Fibroblast of pulmonary artery (primary cell): ENCODE results near the gene POLR2B.

Experiments used
- DNase-seq: peaks from one replicate; pipeline ENCODE4 v3.0.0-alpha.2; 2010; ENCODE audit warnings: low read depth
- H3K4me3 ChIP-seq: replicated peaks from 2 replicates; pipeline ENCODE4 v1.5.1; 2011; ENCODE audit warnings: low read depth, mild to moderate bottlenecking, control low read depth, low read length, moderate library complexity
- TF ChIP-seq, protein P1 (sequence below): IDR thresholded peaks from 2 replicates; pipeline ENCODE4 v1.5.1; 2011; ENCODE audit warnings: mild to moderate bottlenecking, control low read depth, low read length, inconsistent platforms; ENCODE audit errors: missing control alignments

POLR2B gene

DNA sequence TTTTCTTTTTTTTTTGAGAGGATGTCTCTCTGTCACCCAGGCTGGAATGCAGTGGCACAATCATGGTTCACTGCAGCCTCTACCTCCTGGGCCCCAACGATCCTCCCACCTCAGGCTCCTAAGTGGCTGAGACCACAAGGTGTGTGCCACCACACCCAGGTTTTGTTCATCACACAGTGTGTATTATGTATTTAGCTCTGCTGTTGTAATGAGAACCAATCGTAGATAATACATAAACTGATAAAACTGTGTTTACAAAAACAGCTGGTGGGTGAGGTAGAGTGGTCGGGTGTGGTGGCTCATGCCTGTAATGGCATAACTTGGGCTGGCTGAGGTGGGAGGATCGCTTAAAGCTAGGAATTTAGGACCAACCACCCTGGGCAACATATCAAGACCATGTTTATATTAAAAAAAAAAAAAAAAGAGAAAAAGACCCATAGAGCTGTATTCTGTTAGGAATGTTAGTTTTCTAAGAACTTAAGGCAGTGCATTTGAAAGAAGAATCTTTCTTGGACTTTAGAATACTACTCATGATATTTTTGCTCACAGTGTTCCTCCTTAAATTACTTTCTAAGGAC, 34.9 kb downstream of the POLR2B start:
- DNase-seq, result no peak
- H3K4me3 ChIP-seq, result no peak overlapping the region
- TF ChIP-seq, protein P1, sequence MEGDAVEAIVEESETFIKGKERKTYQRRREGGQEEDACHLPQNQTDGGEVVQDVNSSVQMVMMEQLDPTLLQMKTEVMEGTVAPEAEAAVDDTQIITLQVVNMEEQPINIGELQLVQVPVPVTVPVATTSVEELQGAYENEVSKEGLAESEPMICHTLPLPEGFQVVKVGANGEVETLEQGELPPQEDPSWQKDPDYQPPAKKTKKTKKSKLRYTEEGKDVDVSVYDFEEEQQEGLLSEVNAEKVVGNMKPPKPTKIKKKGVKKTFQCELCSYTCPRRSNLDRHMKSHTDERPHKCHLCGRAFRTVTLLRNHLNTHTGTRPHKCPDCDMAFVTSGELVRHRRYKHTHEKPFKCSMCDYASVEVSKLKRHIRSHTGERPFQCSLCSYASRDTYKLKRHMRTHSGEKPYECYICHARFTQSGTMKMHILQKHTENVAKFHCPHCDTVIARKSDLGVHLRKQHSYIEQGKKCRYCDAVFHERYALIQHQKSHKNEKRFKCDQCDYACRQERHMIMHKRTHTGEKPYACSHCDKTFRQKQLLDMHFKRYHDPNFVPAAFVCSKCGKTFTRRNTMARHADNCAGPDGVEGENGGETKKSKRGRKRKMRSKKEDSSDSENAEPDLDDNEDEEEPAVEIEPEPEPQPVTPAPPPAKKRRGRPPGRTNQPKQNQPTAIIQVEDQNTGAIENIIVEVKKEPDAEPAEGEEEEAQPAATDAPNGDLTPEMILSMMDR, result no peak

GRCh38 chr4:57018980-57019379, 40.3 kb downstream of the POLR2B start:
- TF ChIP-seq, protein P1, result peak; percentile 23
- DNase-seq, result peak; percentile 49
- no peak overlapping the region for H3K4me3 ChIP-seq

DNA sequence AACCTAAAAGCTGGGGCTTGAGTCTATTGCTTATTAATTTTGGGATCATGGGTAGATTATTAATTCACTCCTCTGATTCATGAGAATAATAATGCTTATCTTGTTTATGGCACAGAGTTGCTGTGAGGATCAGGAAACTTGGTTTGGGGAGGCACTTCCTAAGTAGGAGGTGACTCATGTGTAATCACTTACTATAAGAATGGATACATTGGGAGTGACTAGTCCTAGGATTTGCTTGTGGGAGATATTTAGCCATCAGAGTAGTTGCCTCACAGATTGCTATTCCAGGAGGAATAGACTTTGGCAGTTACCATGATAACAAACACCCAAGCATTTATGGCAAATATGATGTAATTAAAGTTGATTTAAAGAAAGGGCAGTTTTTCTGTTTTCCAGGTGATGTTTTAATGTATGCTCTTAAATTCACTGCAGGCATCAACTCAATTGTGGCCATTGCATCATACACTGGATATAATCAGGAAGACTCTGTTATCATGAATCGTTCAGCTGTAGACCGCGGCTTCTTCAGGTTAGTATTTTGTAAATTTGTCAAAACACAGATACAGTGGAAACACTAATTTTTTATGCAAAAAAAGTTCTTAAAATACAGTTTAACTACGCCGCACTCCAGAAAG, 41.9 kb downstream of the POLR2B start:
- peak; percentile 94 for DNase-seq
- TF ChIP-seq, protein P1, result no peak
- no peak overlapping the region for H3K4me3 ChIP-seq

GRCh38 chr4:57023104-57023503, 44.4 kb downstream of the POLR2B start:
- no peak overlapping the region for H3K4me3 ChIP-seq
- DNase-seq, result peak; percentile 86
- TF ChIP-seq, protein P1, result no peak

DNA sequence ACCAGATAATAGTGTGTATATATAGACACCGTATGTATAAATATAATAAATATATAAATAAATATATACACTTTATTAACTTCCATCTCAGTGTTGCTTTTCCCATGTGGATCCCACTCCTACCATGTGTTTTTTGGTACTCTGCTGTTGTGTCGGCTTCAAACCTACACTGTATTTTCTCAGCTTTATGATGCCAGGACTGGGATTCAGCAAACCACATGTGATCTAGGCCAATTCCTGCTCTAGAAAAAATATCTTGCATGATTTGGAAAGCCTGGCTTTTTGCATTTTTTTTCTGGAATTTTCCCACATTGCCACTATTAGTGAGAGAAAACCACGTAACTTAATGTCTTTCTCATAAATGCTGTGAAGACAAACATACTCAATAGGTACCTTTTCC, 55.8 kb downstream of the POLR2B start:
- H3K4me3 ChIP-seq, result no peak overlapping the region
- DNase-seq, result no peak
- TF ChIP-seq, protein P1, result no peak

- no peak overlapping the region for H3K4me3 ChIP-seq
- DNase-seq, result peak; percentile 68
- TF ChIP-seq, protein P1, result peak; percentile 90
Observed at GRCh38 chr4:57037982-57038604, 59.4 kb downstream of the POLR2B start.

DNA sequence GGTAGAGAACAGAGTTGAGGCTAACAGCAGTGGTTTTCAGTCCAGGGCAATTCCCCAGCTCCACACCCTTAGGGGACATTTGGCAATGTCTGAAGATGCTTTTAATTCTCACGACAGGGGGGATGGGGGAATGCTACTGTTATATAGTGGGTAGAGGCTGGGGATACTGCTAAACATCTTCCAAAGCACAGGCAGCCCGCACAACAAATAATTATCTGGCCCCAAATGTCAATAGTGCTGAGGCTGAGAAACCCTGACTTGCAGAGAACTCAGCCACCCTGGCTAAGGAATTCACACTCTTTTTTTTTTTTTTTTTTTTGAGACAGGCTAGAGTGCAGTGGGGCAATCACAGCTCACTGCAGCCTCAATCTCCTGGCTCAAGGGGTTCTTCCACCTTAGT, 60.6 kb downstream of the POLR2B start:
- TF ChIP-seq, protein P1, result no peak

More for the DNA sequence above, 60.6 kb downstream of the POLR2B start:
- DNase-seq, result no peak
- no peak overlapping the region for H3K4me3 ChIP-seq
